Measurements from ENCODE around the gene GOLGA6B.
"Not testable (repeated sequence)": the region's sequence is repeated elsewhere in the genome, so short reads cannot be mapped to it uniquely, and the experiment has no call there.

GOLGA6B gene, protein sequence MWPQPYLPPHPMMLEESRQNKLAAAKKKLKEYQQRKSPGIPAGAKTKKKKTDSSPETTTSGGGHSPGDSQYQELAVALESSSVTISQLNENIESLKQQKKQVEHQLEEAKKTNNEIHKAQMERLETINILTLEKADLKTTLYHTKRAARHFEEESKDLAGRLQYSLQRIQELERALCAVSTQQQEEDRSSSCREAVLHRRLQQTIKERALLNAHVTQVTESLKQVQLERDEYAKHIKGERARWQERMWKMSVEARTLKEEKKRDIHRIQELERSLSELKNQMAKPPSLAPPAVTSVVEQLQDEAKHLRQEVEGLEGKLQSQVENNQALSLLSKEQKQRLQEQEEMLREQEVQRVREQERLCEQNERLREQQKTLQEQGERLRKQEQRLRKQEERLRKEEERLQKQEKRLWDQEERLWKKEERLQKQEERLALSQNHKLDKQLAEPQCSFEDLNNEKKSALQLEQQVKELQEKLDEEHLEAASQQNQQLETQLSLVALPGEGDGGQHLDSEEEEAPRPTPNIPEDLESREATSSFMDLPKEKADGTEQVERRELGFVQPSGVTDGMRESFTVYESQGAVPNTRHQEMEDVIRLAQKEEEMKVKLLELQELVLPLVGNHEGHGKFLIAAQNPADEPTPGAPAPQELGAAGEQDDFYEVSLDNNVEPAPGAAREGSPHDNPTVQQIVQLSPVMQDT

DNA sequence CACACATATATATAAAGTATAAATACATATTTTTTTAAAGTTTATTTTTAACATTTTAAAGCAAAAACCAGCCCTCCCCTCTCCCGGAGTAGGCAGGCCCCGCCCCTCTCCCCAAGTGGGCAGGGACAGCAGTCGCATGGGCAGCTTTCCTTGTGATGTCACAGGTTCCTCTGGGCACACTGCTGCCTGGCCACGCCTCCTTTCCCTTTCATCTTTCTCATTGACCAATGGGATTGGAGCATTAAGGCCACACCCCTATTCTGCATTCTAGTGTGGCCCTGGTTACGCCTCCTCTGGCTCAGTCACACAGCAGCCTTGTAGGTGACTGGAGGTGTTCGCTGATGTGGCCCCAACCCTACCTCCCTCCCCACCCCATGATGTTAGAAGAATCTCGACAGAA, at the start of gene GOLGA6B:
Gene GOLGA6B (plus strand): TSS at position 301 of the 400 bp plus-strand sequence. CDS start 41 bp downstream, at position 342.
- DNase-seq (ENCODE audit: low read depth): not testable (repeated sequence)

DNA sequence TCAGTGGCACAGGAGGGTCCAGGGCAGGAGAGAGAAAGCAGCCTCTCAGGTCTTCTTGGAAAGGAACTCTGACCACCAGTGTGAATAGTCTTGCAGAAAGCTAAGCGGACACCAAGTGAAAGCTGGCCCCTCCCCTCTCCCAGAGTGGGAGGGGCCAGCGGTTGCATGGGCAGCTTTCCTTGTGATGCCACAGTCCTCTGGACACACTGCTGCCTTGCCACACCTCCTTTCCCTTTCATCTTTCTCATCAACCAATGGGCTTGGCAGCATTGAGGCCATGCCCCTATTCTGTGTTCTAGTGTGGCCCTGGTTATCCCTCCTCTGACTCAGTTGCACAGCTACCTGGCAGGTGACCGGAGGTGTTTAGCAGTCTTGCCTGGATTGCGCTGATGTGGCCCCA, 49.7 kb upstream of the GOLGA6B start:
- peak; percentile 28 for DNase-seq (ENCODE audit: low read depth)

DNA sequence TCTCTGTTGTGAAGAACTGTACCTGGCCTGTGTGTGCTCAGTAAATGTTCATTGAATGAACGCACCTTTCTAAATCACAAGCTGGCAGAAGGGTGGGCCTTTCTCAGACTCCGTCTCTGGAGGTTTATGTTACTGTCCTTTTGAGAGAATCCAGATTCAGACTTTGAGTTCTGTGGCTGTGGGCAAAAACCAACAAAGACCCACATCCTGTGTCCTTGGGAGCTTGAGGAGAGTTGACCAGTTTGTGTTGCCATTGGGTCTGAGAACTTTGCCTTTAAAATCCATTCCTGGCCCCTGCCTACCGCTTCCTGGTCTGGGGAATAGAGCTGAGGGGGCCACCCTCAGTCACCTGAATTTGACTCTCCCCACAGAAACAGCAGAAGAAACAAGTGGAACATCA, 46.4 kb upstream of the GOLGA6B start:
- not testable (repeated sequence) for DNase-seq (ENCODE audit: low read depth)

DNA sequence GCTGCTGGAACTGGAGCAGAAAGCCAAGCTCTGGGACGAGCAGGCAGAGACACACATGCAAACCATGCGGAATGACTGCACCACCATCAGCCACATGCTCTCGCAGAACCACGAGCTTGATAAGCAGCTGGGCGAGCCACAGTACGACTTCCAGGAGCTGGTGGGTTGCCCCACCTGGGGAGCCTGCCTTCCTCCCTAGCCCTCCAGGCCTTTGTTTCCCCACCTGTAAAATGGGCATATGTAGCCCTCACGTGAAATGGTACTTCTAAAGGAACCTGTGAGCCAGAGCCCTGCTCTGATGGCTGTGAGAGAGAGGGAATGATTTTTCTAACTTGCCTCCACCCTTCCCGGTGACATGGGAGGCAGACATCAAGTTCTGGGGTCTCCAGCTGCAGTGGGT, 44.6 kb upstream of the GOLGA6B start:
- no peak for DNase-seq (ENCODE audit: low read depth)

DNA sequence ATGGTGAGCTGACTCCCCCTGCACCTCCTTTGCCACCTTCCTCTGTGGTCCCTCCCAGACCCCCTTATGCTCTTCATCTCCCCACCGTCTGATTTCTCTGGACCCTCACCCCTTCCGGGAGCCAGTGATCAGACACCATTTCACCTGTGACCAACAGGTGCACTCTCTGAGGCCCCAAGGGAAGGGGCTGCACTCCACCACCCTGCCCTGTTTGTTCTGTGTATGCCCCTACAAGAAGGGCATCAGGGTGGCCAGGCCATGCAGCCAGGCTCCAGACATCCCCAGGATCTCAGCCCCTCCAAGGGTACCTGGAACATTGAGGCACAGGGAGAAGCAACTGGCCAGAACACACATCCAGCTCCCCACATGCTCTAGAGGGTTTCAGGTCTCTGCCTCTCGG, 42.2 kb upstream of the GOLGA6B start:
- DNase-seq (ENCODE audit: low read depth): not testable (repeated sequence)

DNA sequence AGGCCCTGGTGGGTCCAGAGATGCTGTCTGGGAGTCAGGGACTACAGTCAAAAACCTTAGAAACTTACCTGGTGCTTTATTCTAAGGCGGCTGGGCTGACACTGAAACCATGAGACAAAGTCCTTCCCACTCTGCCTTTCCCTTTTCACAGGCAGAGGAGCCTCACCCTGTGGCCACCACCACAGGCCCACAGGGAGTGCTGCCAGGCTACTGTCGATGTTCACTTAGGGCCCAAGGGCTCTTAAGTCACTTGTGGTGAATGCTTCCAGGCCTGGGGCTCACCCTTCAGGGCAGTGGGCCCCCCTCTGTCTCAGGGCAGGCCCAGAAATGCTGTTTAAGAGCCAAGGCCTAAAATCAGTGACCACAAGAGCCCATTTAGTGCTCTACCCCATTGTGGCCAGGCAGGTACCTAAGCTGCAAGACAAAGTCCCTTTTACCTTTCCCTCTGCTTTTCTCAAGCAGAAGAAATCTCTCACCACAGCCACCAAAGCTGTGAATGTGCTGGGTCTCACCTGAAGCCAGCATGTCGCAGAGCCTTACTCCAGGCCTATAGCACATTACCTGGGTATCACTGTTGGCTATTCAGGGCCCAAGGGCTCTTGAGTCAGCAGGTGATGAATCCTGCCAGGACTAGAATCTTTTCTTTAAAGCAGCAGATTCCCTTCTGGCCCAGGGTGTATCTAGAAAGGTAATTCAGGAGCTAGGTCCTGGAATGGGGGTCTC, 39.5 kb upstream of the GOLGA6B start:
- DNase-seq (ENCODE audit: low read depth): no peak

DNA sequence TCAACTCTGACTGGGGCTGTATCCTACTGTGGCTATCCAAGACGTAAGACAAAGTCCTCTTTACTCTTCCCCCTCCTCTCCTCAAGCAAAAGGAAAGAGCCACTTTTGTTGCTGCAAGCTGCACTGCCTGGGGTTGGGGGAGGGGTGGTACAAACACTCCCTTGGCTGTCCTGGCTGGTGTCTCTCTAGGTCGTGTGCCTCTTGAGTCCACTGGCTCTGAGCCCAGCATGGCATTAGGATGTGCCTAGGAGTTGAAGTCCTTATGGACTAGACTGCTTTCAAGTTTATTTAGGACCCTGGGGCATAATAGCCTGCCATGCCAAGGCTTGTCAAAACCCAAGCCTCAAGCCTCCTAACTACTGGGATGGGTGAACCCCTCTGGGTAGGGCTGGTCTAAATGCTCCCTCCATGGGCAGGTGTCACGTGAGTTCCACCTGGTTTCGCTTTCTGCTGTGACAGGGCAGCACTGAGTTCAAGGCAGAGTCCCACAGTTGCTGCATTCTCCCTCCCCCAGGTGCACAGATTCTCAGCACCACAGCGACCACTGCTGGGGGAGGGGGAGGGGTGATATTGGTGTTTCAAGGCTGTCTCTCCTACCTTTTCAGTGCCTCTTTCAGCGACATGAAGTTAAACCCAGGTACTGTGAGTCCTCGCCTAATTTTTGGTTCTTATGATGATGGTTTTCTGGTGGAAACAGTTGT, 38.8 kb upstream of the GOLGA6B start:
- DNase-seq (ENCODE audit: low read depth): not testable (repeated sequence)

DNA sequence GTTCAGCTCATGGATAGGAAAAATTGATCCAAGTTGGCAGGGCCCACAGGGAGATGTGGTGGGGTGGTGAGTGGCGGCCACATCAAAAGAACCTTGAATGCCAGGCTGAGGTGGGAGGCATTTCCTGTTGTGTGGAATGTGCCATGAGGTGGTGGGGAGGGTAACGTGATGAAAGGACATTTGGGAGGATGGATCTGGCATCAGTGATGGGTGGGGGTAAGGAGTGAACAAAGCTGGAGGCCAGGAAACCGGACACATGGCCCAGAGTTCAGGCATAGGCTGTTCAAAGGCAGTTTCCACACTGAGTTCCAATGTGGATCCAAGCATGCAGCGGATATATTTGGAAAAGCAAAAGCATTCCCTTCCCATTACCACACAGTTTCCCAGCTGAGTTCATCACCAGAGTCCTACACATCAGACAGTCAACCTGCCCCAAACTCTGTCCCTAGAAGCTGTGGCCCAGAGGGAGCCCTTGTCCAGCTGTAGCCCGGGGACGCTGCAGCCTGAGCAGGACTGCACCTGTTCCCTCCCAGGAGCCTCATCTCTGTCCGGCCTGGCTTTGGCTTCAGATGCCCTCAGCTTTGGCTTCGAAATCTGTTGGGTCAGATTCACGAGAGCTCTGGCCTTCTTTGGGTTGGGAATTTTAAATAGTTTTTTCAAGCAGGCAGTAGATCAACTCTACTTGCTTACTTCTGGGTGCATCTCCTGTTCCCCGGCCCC, 37.8 kb upstream of the GOLGA6B start:
- no peak for DNase-seq (ENCODE audit: low read depth)

DNA sequence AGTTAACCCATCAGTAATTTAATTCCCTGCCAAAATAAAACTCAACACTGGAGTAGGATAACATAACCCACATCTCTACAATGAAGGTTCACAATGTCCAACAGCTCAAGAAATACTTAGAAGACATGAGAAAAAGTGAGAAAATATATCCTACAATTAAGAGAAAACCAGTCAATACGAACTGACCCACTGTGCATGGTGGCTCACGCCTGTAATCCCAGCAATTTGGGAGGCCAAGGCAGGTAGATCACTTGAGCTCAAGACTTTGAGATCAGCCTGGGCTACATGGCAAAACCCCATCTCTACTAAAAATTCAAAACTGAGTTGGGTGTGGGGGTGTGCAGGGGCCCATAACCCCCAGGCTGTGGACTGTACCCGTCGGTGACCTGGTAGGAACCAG, 30.6 kb upstream of the GOLGA6B start:
- not testable (repeated sequence) for DNase-seq (ENCODE audit: low read depth)

DNA sequence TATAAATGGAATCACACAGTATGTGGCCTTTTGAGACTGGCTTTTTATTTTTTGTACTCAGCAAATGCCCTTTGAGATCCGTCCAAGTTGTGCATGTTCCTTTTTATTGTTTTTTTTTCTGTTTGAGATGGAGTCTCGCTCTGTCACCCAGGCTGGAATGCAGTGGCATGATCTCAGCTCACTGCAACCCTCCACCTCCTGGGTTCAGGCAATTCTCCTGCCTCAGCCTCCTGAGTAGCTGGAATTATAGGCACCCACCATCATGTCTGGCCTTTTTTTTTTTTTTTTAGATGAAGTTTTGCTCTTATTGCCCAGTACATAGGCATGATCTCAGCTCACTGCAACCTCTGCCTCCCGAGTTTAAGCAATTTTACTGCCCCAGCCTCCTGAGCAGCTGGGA, 28.3 kb upstream of the GOLGA6B start:
- DNase-seq (ENCODE audit: low read depth): not testable (repeated sequence)

DNA sequence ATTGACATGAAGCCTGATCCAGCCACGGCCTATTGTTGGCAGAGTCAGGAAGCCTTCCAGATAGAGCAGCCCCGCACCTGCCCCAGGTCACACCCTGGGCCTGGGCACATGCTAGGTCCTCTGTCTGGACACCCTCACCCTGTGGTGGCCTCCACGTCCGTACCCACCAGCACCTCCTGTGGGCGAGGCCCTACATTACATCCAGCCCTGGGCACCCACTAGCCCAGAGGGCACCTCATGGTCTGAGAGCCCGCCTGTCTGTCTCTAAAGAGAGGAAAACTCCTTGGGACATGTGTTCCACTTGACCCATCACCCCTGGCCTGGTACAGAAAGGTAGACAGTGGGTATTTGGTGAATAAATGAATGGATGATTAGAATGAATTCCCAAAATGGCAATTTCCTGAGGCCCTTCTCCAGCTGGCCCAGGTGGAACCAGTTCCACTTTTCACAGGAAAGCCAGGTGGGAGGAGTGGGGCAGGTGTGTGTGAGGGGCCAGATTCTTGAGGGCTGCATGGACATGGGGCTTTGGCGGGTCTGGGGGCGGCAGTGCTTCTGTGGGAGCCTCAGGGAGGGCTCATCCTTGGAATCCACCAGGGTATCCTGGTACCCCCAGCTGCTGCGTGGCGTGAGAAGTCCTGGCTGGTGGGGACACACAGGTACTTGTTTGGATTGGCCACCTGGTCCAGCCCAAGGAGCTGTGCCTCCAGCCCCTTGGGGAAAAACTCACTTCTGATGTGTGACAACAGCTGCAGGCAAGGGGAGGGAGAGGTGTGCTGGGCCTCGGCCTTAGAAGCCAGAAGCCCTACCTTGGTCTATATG, 26.0 kb upstream of the GOLGA6B start:
- not testable (repeated sequence) for DNase-seq (ENCODE audit: low read depth)

DNA sequence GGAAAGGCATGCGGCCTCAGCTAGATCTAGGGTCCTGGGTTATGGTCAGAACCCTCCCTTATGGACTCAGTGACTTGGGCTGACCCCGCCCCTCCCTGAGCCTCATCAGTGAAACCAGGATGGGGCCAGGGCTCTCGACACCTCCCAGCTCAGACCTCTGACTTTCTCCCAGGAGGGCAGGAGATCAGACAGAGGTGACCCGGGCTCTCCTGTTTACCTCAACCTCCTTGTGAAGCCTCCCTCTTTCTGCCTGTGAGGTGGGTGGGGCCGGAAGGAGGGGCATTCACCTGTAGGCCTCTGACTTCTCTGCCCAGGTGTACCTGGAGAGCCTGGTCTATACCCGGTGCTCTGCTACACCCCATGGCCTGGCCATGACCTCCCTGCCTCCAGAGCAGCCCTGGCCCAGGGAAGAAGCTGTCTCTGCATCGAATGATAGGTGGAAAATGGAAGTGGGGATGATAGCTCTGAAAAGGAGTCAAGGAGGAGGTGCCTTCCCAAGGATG, 25.4 kb upstream of the GOLGA6B start:
- DNase-seq (ENCODE audit: low read depth): not testable (repeated sequence)

DNA sequence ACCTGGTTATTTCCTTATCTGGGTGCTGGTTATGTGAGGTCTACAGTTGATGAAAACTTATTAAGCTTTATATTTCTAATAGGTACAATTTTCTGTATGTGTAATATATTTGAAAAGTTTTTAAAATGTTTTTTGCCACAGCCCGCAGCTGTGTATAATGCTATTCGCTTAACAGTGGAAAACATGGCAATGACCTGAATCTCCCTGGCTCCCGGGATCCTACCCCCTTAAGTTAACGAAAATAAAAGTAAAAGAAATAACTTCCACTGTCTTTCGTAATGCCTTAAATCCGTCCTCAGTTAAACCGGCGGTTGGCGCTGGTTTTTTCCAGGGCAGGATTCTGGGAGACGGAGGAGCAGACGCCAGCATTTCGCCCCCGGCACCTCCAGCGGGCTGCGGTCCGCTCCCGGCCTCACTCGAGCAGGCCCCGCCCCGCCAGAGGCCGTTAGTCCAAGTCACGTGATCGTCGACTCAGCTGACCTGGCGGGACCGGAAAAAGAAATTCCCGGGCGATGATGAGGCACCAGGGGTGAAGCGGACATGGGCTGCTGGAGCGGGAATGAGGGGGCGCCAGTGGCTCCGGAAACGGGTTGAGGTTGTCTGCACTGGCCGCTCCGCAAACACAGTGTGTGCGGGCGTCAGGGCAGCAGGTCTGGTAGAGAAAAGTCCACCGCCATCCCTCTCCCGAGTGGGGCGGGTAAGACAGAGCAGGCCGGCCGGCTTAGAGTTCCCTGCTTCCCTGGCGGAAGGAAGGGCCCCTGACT, 17.8 kb upstream of the GOLGA6B start:
- peak; percentile 87 for DNase-seq (ENCODE audit: low read depth)

DNA sequence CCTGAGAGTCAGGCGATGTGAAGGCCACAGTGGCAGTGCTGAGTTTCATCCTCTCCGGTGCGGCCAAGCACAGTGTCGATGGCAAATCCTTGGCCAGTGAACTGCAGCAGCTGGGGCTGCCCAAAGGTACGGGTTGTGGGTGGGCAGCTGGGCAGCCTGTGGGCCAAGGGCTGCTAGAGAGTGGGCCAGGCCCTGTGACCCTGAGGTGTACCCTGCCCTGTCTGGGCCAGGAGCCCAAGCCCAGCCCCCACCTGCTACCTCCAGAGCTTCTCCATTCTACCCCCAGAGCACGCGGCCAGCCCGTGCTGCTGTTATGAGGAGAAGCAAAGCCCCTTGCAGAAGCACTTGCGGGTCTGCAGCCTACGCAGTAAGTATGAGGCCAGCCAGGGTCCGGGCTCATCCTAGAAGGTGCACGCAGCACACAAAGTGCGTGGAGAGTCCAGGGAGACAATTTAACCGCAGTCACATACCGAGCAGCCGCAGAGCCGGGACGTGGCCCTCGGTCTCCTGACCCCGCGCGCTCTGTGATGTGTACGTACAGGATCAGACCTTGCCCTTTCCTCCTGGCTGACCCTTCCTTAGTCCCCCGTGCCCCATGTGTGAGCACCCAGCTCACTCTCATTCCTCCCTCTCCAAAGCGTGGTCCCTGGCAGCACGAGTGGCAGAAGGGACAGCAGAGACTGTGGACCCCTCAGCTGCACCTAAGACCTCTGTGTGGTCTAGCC, 14.6 kb upstream of the GOLGA6B start:
- DNase-seq (ENCODE audit: low read depth): not testable (repeated sequence)

DNA sequence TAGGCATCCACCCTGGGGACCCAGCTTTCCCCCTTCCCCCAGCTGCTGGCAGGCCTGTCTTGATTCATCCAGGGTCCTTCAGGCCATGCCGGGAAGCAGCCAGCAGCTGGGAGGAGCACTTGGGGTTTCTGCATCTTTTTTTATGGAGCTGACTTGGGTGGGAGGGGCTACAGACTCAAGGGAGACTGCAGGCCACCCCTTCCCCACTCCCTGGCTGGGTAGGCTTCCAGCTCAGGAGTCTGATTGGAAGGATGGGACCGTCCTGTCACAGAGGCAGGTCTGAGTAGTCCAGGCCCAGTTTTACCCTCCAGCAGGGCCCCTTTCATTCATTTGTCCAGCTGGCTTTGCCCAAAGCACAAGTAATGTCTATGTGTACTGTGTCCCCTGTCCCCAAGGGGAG, 12.2 kb upstream of the GOLGA6B start:
- DNase-seq (ENCODE audit: low read depth): not testable (repeated sequence)

DNA sequence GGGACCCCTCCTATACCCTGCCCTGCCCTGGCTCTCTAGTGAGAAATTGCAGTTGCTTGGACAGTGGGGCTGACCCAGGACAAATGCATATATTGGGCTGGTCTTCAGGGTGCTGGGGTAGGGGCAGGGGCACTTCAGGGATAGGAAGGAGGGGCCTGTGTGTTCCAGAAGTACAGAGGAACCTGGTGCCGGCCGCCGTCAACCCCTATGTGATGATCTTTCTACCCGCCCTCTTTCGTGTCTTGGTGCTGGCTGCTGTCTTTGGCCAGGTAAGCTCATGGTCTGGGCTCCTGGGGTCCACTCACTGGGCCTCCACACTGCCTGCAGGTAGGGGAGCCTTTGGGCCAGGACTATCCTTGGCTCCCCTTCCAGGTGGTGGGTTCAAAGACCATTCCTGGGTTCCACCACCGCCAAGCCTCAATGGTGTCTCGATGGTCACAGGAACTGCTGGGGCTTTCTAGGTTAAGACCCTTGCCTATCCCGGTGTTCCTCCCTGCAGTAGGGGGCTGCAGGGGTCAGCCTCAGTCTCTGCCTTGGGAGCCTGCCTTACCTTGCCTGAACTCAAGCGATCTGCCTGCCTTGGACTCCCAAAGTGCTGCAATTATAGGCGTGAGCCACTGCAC, 5.8 kb upstream of the GOLGA6B start:
- DNase-seq (ENCODE audit: low read depth): not testable (repeated sequence)

DNA sequence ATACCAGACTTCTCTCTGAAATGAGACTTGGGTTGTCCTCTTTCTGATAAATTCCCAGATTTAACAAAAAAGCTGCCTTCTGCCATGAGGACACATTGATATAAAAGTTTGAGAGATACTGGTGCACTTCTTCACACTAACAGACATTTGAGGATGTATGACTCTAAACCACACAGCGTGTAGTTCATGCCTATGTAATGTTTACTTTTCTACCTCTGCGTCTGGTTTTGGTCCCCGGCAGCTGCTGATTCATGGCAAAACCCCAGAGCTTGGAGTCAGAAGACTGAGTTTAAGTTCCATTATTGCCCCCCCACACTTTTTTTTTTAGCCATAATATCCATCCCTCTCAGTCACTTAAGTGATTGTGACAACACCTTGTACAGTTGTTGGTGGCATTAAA, 1.5 kb downstream of the GOLGA6B start:
- not testable (repeated sequence) for DNase-seq (ENCODE audit: low read depth)

DNA sequence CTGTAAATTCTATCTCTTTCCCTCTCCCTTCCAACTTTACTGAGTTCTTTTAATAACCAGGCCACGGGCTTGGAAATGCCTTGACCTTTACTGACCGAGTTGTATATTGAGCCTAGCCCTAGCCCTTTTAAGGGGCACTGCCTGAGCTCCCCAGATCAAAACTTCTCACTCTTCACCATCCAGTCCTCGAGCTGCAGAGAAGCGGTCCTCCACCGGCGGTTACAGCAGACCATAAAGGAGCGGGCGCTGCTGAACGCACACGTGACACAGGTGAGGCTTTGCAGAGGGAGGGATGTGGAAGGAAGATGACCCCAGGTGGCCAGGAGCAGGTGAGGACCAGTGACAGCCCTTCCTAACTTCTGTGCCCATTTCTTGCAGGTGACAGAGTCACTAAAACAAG, 6.6 kb downstream of the GOLGA6B start:
- not testable (repeated sequence) for DNase-seq (ENCODE audit: low read depth)
